H1 (cell line): ENCODE results near the gene EDEM2. TPM values are rescaled to one million over a fixed set of nuclear protein-coding genes. Genes with fewer than 3 reads are reported as not detected.
A peak's percentile ranks its signal among the peaks of the same experiment; 100 is the strongest.

ENCODE experiments used
- CTCF ChIA-PET: fragments of 300-600 bp; sonication (Branson Sonifier 250); formaldehyde crosslinking; loops from one replicate; lab custom pipeline; 2021; ENCODE audit not compliant: partially characterized antibody; lab: Charles Lee
- POLR2A ChIA-PET: fragments of 300-600 bp; sonication (Branson Sonifier 250); formaldehyde crosslinking; loops from one replicate; lab custom pipeline; 2021; ENCODE audit warnings: inconsistent platforms; ENCODE audit not compliant: partially characterized antibody; lab: Charles Lee
- DNase-seq, 2 experiments: peaks; one replicate each; pipeline versions ENCODE4 v3.0.0 to v3.0.0-alpha.2; 2010 to 2022; ENCODE audit warnings: low spot score in 2 of 2, low read depth in 1 of 2, mixed read lengths in 1 of 2
- FAIRE-seq: peaks from 2 replicates; lab custom pipeline; 2011; peaks lifted over from hg19 to GRCh38; lab: Jason Lieb, UNC
- H2AFZ ChIP-seq: 2 replicates; pipeline ENCODE4 v1.8.1; 2012; ENCODE audit warnings: low read length, inconsistent platforms
- H2AK5ac ChIP-seq: 2 replicates; pipeline ENCODE4 v1.6.1; 2013; ENCODE audit warnings: low read depth, low read length
- H2BK120ac ChIP-seq: replicated peaks from 2 replicates; pipeline ENCODE3; 2013; ENCODE audit warnings: low read depth, low read length, inconsistent platforms
- H2BK12ac ChIP-seq: 2 replicates; pipeline ENCODE4 v1.6.1; 2013; ENCODE audit warnings: low read depth, low read length
- H2BK15ac ChIP-seq: 2 replicates; pipeline ENCODE4 v1.6.1; 2013; ENCODE audit warnings: low read length
- H2BK20ac ChIP-seq: 2 replicates; pipeline ENCODE4 v1.6.1; 2013; ENCODE audit warnings: low read length
- H2BK5ac ChIP-seq: 2 replicates; pipeline ENCODE4 v1.6.1; 2013; ENCODE audit warnings: low read depth, low read length
- H3K14ac ChIP-seq: 2 replicates; pipeline ENCODE4 v1.6.1; 2013; ENCODE audit warnings: inconsistent platforms; ENCODE audit not compliant: insufficient read length
- H3K18ac ChIP-seq: 2 replicates; pipeline ENCODE4 v1.6.1; 2013; ENCODE audit warnings: low read length; ENCODE audit errors: extremely low read depth
- H3K23ac ChIP-seq: 2 replicates; pipeline ENCODE4 v1.6.1; 2013; ENCODE audit warnings: inconsistent platforms; ENCODE audit not compliant: insufficient read length
- H3K23me2 ChIP-seq: 2 replicates; pipeline ENCODE4 v1.6.1; 2013; ENCODE audit warnings: low read depth, low read length
- H3K27ac ChIP-seq: 2 replicates; pipeline ENCODE4 v1.6.1; 2011; ENCODE audit warnings: low read depth, low read length, inconsistent platforms
- H3K27me3 ChIP-seq, 4 experiments: replicated peaks in 1 of 4; 1 replicate in 1 of 4; 2 replicates in 3 of 4; pipeline versions ENCODE4 v1.6.1 to v1.8.1; 2011 to 2013; ENCODE audit warnings: low read length in 3 of 4, mild to moderate bottlenecking in 3 of 4, inconsistent platforms in 2 of 4, mixed read lengths in 2 of 4, moderate library complexity in 1 of 4; ENCODE audit not compliant: control insufficient read depth in 3 of 4, insufficient read depth in 3 of 4; ENCODE audit errors: extremely low read depth in 1 of 4
- H3K36me3 ChIP-seq, 4 experiments: 2 replicates each; pipeline versions ENCODE4 v1.6.1 to v1.8.1; 2011 to 2013; ENCODE audit warnings: mild to moderate bottlenecking in 4 of 4, low read length in 3 of 4, moderate library complexity in 2 of 4, control low read depth in 1 of 4, inconsistent platforms in 1 of 4; ENCODE audit not compliant: insufficient read depth in 4 of 4, control insufficient read depth in 2 of 4
- H3K4ac ChIP-seq: replicated peaks from 2 replicates; pipeline ENCODE3; 2013; ENCODE audit warnings: low read length, low read depth, mixed read lengths, inconsistent platforms; ENCODE audit not compliant: insufficient read length
- H3K4me1 ChIP-seq, 4 experiments: replicated peaks in 1 of 4; 1 replicate in 1 of 4; 2 replicates in 3 of 4; pipeline versions ENCODE4 v1.6.1 to v1.8.1; 2011 to 2013; ENCODE audit warnings: low read length in 3 of 4, inconsistent platforms in 2 of 4, mixed read lengths in 1 of 4; ENCODE audit not compliant: insufficient read depth in 4 of 4, control insufficient read depth in 3 of 4
- H3K4me2 ChIP-seq, 2 experiments: 2 replicates each; pipeline versions ENCODE4 v1.6.1 to v1.8.1; 2011 to 2013; ENCODE audit warnings: low read depth in 2 of 2, low read length in 2 of 2, control low read depth in 1 of 2, inconsistent platforms in 1 of 2, mild to moderate bottlenecking in 1 of 2; ENCODE audit not compliant: insufficient read depth in 1 of 2
- H3K4me3 ChIP-seq, 4 experiments: fragments of 200-600, 300-600 bp in 1 of 4; sonication (generic), shearing (Covaris generic), sonication (Bioruptor Twin) in 1 of 4; 2 replicates each; pipeline versions ENCODE4 v1.5.1 to v1.8.1; 2011 to 2016; ENCODE audit warnings: low read length in 4 of 4, low read depth in 3 of 4, control low read depth in 2 of 4, inconsistent platforms in 2 of 4, mild to moderate bottlenecking in 2 of 4, mixed read lengths in 1 of 4, moderate library complexity in 1 of 4; ENCODE audit not compliant: insufficient read depth in 2 of 4; ENCODE audit errors: extremely low read depth in 1 of 4
- H3K56ac ChIP-seq: replicated peaks from 2 replicates; pipeline ENCODE3; 2013; ENCODE audit warnings: low read depth, mild to moderate bottlenecking, mixed read lengths, low read length, inconsistent platforms; ENCODE audit not compliant: insufficient read length
- H3K79me1 ChIP-seq: 2 replicates; pipeline ENCODE4 v1.6.1; 2013; ENCODE audit warnings: low read depth, low read length, control low read depth
- H3K79me2 ChIP-seq, 2 experiments: 2 replicates each; pipeline versions ENCODE4 v1.6.1 to v1.8.1; 2012 to 2013; ENCODE audit warnings: low read length in 2 of 2, mild to moderate bottlenecking in 2 of 2, inconsistent platforms in 1 of 2; ENCODE audit not compliant: insufficient read depth in 2 of 2, control insufficient read depth in 1 of 2
- H3K9ac ChIP-seq, 4 experiments: replicated peaks in 1 of 4; 1 replicate in 1 of 4; 2 replicates in 3 of 4; pipeline versions ENCODE4 v1.6.1 to v1.8.1; 2011 to 2013; ENCODE audit warnings: low read depth in 3 of 4, low read length in 3 of 4, control low read depth in 2 of 4, mild to moderate bottlenecking in 2 of 4, moderate library complexity in 2 of 4, inconsistent platforms in 1 of 4; ENCODE audit errors: extremely low read depth in 1 of 4
- H3K9me3 ChIP-seq, 2 experiments: 2 replicates each; pipeline versions ENCODE4 v1.6.1 to v1.8.1; 2012 to 2013; ENCODE audit warnings: mild to moderate bottlenecking in 2 of 2, moderate library complexity in 2 of 2, control low read depth in 1 of 2, inconsistent platforms in 1 of 2, low read depth in 1 of 2, low read length in 1 of 2, mixed read lengths in 1 of 2; ENCODE audit not compliant: insufficient read depth in 2 of 2
- H4K20me1 ChIP-seq, 2 experiments: replicated peaks in 1 of 2; 2 replicates each; pipeline versions ENCODE3 to v1.8.1; 2011 to 2013; ENCODE audit warnings: inconsistent platforms in 2 of 2, low read length in 2 of 2, mild to moderate bottlenecking in 1 of 2; ENCODE audit not compliant: insufficient read depth in 2 of 2, control insufficient read depth in 1 of 2
- H4K5ac ChIP-seq: 2 replicates; pipeline ENCODE4 v1.6.1; 2013; ENCODE audit warnings: low read length, low read depth, mixed read lengths, inconsistent platforms; ENCODE audit not compliant: insufficient read length
- H4K8ac ChIP-seq: 2 replicates; pipeline ENCODE4 v1.8.0; 2013; ENCODE audit warnings: mild to moderate bottlenecking, moderate library complexity, low read length, inconsistent platforms; ENCODE audit not compliant: insufficient read depth; ENCODE audit errors: extremely low read depth
- H4K91ac ChIP-seq: replicated peaks from 2 replicates; pipeline ENCODE3; 2013; ENCODE audit warnings: low read length, mixed read lengths, inconsistent platforms; ENCODE audit not compliant: insufficient read length
- CEBPB ChIP-seq: IDR thresholded peaks from 2 replicates; pipeline ENCODE4 v1.6.1; 2012; ENCODE audit warnings: low read depth, low read length
- SP1 ChIP-seq: IDR thresholded peaks from 2 replicates; pipeline ENCODE4 v1.6.1; 2011; ENCODE audit warnings: low read depth, low read length
- SUZ12 ChIP-seq: fragments of 200-600 bp; sonication (generic); IDR thresholded peaks from 2 replicates; pipeline ENCODE4 v1.6.1; 2012; ENCODE audit warnings: mild to moderate bottlenecking, inconsistent platforms, low read length, moderate library complexity, mixed read lengths
- WGBS, 2 experiments: shearing (Covaris generic) in 1 of 2; methylation state at CpG; one replicate each; pipeline versions ENCODE4 v1.1.6 to v1.1.7; 2013 to 2015; ENCODE audit warnings: low lambda C conversion rate in 2 of 2, mixed read lengths in 2 of 2, inconsistent platforms in 1 of 2, low coverage in 1 of 2, missing lambda C conversion rate in 1 of 2; ENCODE audit not compliant: insufficient replicate concordance in 2 of 2, insufficient coverage in 1 of 2, insufficient read length in 1 of 2; ENCODE audit errors: extremely low coverage in 1 of 2, missing lambda C conversion rate in 1 of 2; 5-methylcytosine and 5-hydroxymethylcytosine counted together
- polyA plus RNA-seq, 7 experiments: library from polyadenylated mRNA; depleted of rRNA in 3 of 7; stranded (reverse) in 5 of 7; unstranded in 2 of 7; fragments of >200 nt in 5 of 7; fragments of 200-250 nt in 2 of 7; gene quantifications; 1 replicate in 5 of 7; 2 replicates in 1 of 7; 4 replicates in 1 of 7; pipeline versions ENCODE4 v1.2.1 to v1.2.3, GENCODE V29; 2011 to 2013; ENCODE audit warnings: missing spikeins in 2 of 7, mixed read lengths in 2 of 7
- small RNA-seq: library from polyadenylated mRNA; stranded (forward); fragments of <200 nt; extraction: miRNeasy Mini kit (QIAGEN cat#:217004); gene quantifications from one replicate; pipeline ENCODE3, GENCODE V24; 2013; ENCODE audit not compliant: insufficient read depth
- total RNA-seq: library from RNA; stranded (reverse); fragmentation: NEBNext Ultra II Directional; extraction: Animal tissue kit (Norgen Biotek cat#: 25700); gene quantifications from 2 replicates; pipeline ENCODE4 v1.2.1, GENCODE V29; 2021

EDEM2 gene
- total and polyA plus RNA-seq, 2 of the 8 experiments (the other 6 are each of a cell fraction or from before 2014, with no cell fraction given), result 15.2 to 19.6 TPM

- H3K56ac ChIP-seq, result no peak overlapping the region
- no peak overlapping the region for H2BK5ac ChIP-seq
- no peak overlapping the region for H2BK120ac ChIP-seq
- H3K4ac ChIP-seq, result no peak overlapping the region
- no peak overlapping the region for H4K91ac ChIP-seq
- peaks cover 0 to 48% of the 10 kb centered on the region in 2 experiments; a peak in 2 of 4 replicates for H3K79me2 ChIP-seq
- no peaks in the 10 kb centered on the region for H3K27me3 ChIP-seq
- peak overlapping the region; percentile 24 for H4K5ac ChIP-seq
- H3K9me3 ChIP-seq, result no peaks in the 10 kb centered on the region
- WGBS, 2 experiments, result 90% methylated on average over 6 of the region's 6 CpGs; no CpG with 5 or more reads in 1 of the 2 experiments
- H3K4me3 ChIP-seq, result no peak overlapping the region
- no peak overlapping the region for H3K27ac ChIP-seq
- peaks cover 0 to 10% (median 6%) of the 10 kb centered on the region in 4 experiments; a peak in 4 of 7 replicates for H3K4me1 ChIP-seq
- no peak overlapping the region for H2BK15ac ChIP-seq
- no peak for TF ChIP-seq SUZ12
- TF ChIP-seq CEBPB, result no peak
- TF ChIP-seq SP1, result no peak
- no peak overlapping the region for H2AFZ ChIP-seq
- no peak overlapping the region for H2AK5ac ChIP-seq
- H3K4me2 ChIP-seq, result no peak overlapping the region
- ChIA-PET POLR2A (no interaction called here), CTCF (no interaction called here)
- peaks cover 0 to 25% (median 0%) of the 10 kb centered on the region in 4 experiments; a peak in 1 of 8 replicates for H3K36me3 ChIP-seq
- no peak overlapping the region for H3K14ac ChIP-seq
- H3K23me2 ChIP-seq, result no peaks in the 10 kb centered on the region
- no peak overlapping the region for H3K9ac ChIP-seq
- no peak for FAIRE-seq
- H3K18ac ChIP-seq, result no peak overlapping the region
- no peak overlapping the region for H3K23ac ChIP-seq
- H2BK12ac ChIP-seq, result no peak overlapping the region
- no peak for DNase-seq
- H4K8ac ChIP-seq, result no peak overlapping the region
- H2BK20ac ChIP-seq, result no peak overlapping the region
- H3K79me1 ChIP-seq, result no peaks in the 10 kb centered on the region; the same call in 1 of the 2 replicates
- H4K20me1 ChIP-seq, result peaks cover 8 to 9% of the 10 kb centered on the region in 2 experiments
Observed at GRCh38 chr20:35066194-35066593, 80.9 kb downstream of the EDEM2 start.

Small RNA genes lying within 50 kb of the gene (small RNA-seq; reads per million reads assigned to genes)
- not detected for gene RF00275
- not detected for gene RNA5SP483

Other genes with a start within 250 kb of the EDEM2 start
- 29.4 and 34.6 TPM in 2 replicates for gene GSS, start 191.5 kb downstream of the EDEM2 start, total RNA-seq
- gene GSS, start 191.5 kb downstream of the EDEM2 start, polyA plus RNA-seq (2011; rRNA removed), result 43.2 and 46.4 TPM in 2 replicates
- 0.30 and 0.69 TPM in 2 replicates for gene MYH7B, start 191.5 kb downstream of the EDEM2 start, total RNA-seq
- gene MYH7B, start 191.5 kb downstream of the EDEM2 start, polyA plus RNA-seq (2011; rRNA removed), result 0.15 and 0.25 TPM in 2 replicates
- 72.7 and 73.1 TPM in 2 replicates for gene TRPC4AP, start 54.5 kb downstream of the EDEM2 start, total RNA-seq
- gene TRPC4AP, start 54.5 kb downstream of the EDEM2 start, polyA plus RNA-seq (2011; rRNA removed), result 74.8 and 75.0 TPM in 2 replicates
- 19.5 and 21.3 TPM in 2 replicates for gene PROCR, start 24.7 kb upstream of the EDEM2 start, total RNA-seq
- 42.9 and 54.4 TPM in 2 replicates for gene PROCR, start 24.7 kb upstream of the EDEM2 start, polyA plus RNA-seq (2011; rRNA removed)
- gene MMP24, start 79.4 kb upstream of the EDEM2 start, total RNA-seq, result 18.8 and 20.0 TPM in 2 replicates
- 21.4 and 27.2 TPM in 2 replicates for gene MMP24, start 79.4 kb upstream of the EDEM2 start, polyA plus RNA-seq (2011; rRNA removed)
- gene MMP24OS, start 130.8 kb upstream of the EDEM2 start, total RNA-seq, result 19.0 and 22.2 TPM in 2 replicates
- gene MMP24OS, start 130.8 kb upstream of the EDEM2 start, polyA plus RNA-seq (2011; rRNA removed), result 21.3 and 44.4 TPM in 2 replicates
- gene EIF6, start 137.4 kb upstream of the EDEM2 start, total RNA-seq, result 183 and 184 TPM in 2 replicates
- gene EIF6, start 137.4 kb upstream of the EDEM2 start, polyA plus RNA-seq (2011; rRNA removed), result 319 and 374 TPM in 2 replicates
- gene FAM83C, start 145.1 kb upstream of the EDEM2 start, total RNA-seq, result not detected in 2 replicates
- not detected in 2 replicates for gene FAM83C, start 145.1 kb upstream of the EDEM2 start, polyA plus RNA-seq (2011; rRNA removed)